Bronchial epithelial cell (primary cell): Measurements from ENCODE around the gene HBE1. TPM values are rescaled to one million over a fixed set of nuclear protein-coding genes. Genes with fewer than 3 reads are reported as not detected.

Experiments
- DNase-seq: peaks from one replicate; pipeline ENCODE4 v3.0.0-alpha.2; 2010; ENCODE audit warnings: low read depth
- FAIRE-seq: peaks from 2 replicates; lab custom pipeline; 2011; peaks lifted over from hg19 to GRCh38; lab: Jason Lieb, UNC
- H3K27me3 ChIP-seq: 2 replicates; pipeline ENCODE4 v1.5.1; 2011; ENCODE audit warnings: low read length; ENCODE audit not compliant: control insufficient read depth, insufficient read depth
- H3K36me3 ChIP-seq: 2 replicates; pipeline ENCODE4 v1.5.1; 2011; ENCODE audit warnings: low read length; ENCODE audit not compliant: control insufficient read depth, insufficient read depth
- H3K4me3 ChIP-seq: 2 replicates; pipeline ENCODE4 v1.5.1; 2011; ENCODE audit warnings: mild to moderate bottlenecking, low read depth, low read length, control low read depth
- CTCF ChIP-seq: IDR thresholded peaks from 2 replicates; pipeline ENCODE4 v1.5.1; 2011; ENCODE audit warnings: mild to moderate bottlenecking, moderate library complexity, low read length, control low read depth, inconsistent platforms; ENCODE audit not compliant: insufficient read depth, severe bottlenecking
- total RNA-seq: library from RNA; depleted of rRNA; stranded (reverse); fragments of >200 nt; gene quantifications from 2 replicates; pipeline ENCODE4 v1.2.1, GENCODE V29; 2014

HBE1 gene
- total RNA-seq, 1 donor from 2014 or later = not detected

GRCh38 chr11:5293028-5293427, 23.3 kb upstream of the HBE1 start:
- H3K27me3 ChIP-seq = no peaks in the 10 kb centered on the region
- FAIRE-seq (no peak), DNase-seq (no peak)
- H3K36me3 ChIP-seq = no peaks in the 10 kb centered on the region
- no peak for TF ChIP-seq CTCF
- no peak overlapping the region for H3K4me3 ChIP-seq

GRCh38 chr11:5291207-5291838, 21.6 kb upstream of the HBE1 start:
- FAIRE-seq = no peak
- no peaks in the 10 kb centered on the region for H3K36me3 ChIP-seq
- no peaks in the 10 kb centered on the region for H3K27me3 ChIP-seq
- peak; percentile 70 for DNase-seq
- TF ChIP-seq CTCF = peak; percentile 80
- no peak overlapping the region for H3K4me3 ChIP-seq

GRCh38 chr11:5290106-5290505, 20.4 kb upstream of the HBE1 start:
- FAIRE-seq = no peak
- H3K4me3 ChIP-seq = no peak overlapping the region
- no peak for DNase-seq
- no peaks in the 10 kb centered on the region for H3K36me3 ChIP-seq
- TF ChIP-seq CTCF = no peak
- H3K27me3 ChIP-seq = no peaks in the 10 kb centered on the region

GRCh38 chr11:5289696-5290095, 20.0 kb upstream of the HBE1 start:
- no peak for TF ChIP-seq CTCF
- H3K27me3 ChIP-seq = no peaks in the 10 kb centered on the region
- DNase-seq (peak; percentile 31), FAIRE-seq (no peak)
- no peaks in the 10 kb centered on the region for H3K36me3 ChIP-seq
- H3K4me3 ChIP-seq = no peak overlapping the region

GRCh38 chr11:5288906-5289550, 19.3 kb upstream of the HBE1 start:
- Histone ChIP-seq H3K27me3 (no peaks in the 10 kb centered on the region), H3K36me3 (no peaks in the 10 kb centered on the region), H3K4me3 (no peak overlapping the region)
- TF ChIP-seq CTCF = no peak
- FAIRE-seq (no peak), DNase-seq (peak; percentile 36)
